ENCODE data around the gene ENOX1.
"Not testable (repeated sequence)": the region's sequence is repeated elsewhere in the genome, so short reads cannot be mapped to it uniquely, and the experiment has no call there.

ENOX1 gene

GRCh38 chr13:43180036-43180660 lies 606.6 kb downstream of the ENOX1 start:
- no peak for ATAC-seq

DNA sequence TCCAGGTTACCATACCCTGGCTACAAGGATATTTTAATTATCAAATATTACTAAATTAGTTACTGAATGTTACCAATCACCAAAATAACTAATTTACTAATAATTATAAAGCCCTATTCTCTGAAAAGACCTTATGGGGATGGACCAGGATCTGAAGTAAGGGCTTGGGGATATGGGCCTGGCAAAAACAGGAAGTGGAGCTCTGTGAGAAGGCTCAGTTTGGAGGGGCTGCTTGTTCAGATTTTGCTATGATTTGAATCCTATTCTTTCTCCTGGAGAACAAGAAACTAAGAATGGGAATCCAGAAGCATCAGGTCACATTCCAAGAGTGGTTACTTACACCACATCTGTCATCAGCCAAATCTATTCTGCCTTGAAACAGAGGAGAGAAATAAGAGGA lies 615.3 kb downstream of the ENOX1 start:
- no peak for ATAC-seq

- no peak for ATAC-seq
Observed at GRCh38 chr13:43170506-43170905, 616.3 kb downstream of the ENOX1 start.

- not testable (repeated sequence) for ATAC-seq
Observed at GRCh38 chr13:43168434-43168833, 618.3 kb downstream of the ENOX1 start.

- no peak for ATAC-seq
Observed at GRCh38 chr13:43167731-43168130, 619.0 kb downstream of the ENOX1 start.

GRCh38 chr13:43166644-43167457 lies 619.9 kb downstream of the ENOX1 start:
- no peak for ATAC-seq
